Measurements from ENCODE around the gene PKD2.

PKD2 gene

GRCh38 chr4:88027611-88028608, 20.5 kb downstream of the PKD2 start:
- no peak for DNase-seq (ENCODE audit: low read depth, low spot score)

GRCh38 chr4:88028946-88029345, 21.5 kb downstream of the PKD2 start:
- no peak for DNase-seq (ENCODE audit: low read depth, low spot score)

- no peak for DNase-seq (ENCODE audit: low read depth, low spot score)
Measured at GRCh38 chr4:88029556-88029955, 22.1 kb downstream of the PKD2 start.

- DNase-seq (ENCODE audit: low read depth, low spot score): no peak
Measured at GRCh38 chr4:88030565-88031310, 23.3 kb downstream of the PKD2 start.

- DNase-seq (ENCODE audit: low read depth, low spot score): peak; percentile 18
Measured at GRCh38 chr4:88033309-88033708, 25.9 kb downstream of the PKD2 start.

- DNase-seq (ENCODE audit: low read depth, low spot score): no peak
Measured at GRCh38 chr4:88035292-88035691, 27.9 kb downstream of the PKD2 start.

GRCh38 chr4:88037447-88037846, 30.0 kb downstream of the PKD2 start:
- no peak for DNase-seq (ENCODE audit: low read depth, low spot score)

GRCh38 chr4:88037936-88038335, 30.5 kb downstream of the PKD2 start:
- DNase-seq (ENCODE audit: low read depth, low spot score): no peak

- no peak for DNase-seq (ENCODE audit: low read depth, low spot score)
Measured at GRCh38 chr4:88040707-88041106, 33.3 kb downstream of the PKD2 start.

- no peak for DNase-seq (ENCODE audit: low read depth, low spot score)
Measured at GRCh38 chr4:88041626-88042025, 34.2 kb downstream of the PKD2 start.

GRCh38 chr4:88043001-88043400, 35.6 kb downstream of the PKD2 start:
- DNase-seq (ENCODE audit: low read depth, low spot score): no peak

GRCh38 chr4:88043586-88044340, 36.3 kb downstream of the PKD2 start:
- DNase-seq (ENCODE audit: low read depth, low spot score): no peak

- DNase-seq (ENCODE audit: low read depth, low spot score): no peak
Measured at GRCh38 chr4:88045021-88045420, 37.6 kb downstream of the PKD2 start.

- DNase-seq (ENCODE audit: low read depth, low spot score): no peak
Measured at GRCh38 chr4:88054229-88054628, 46.8 kb downstream of the PKD2 start.

- peak; percentile 6 for DNase-seq (ENCODE audit: low read depth, low spot score)
Measured at GRCh38 chr4:88054901-88055300, 47.5 kb downstream of the PKD2 start.

GRCh38 chr4:88058295-88058694, 50.9 kb downstream of the PKD2 start:
- no peak for DNase-seq (ENCODE audit: low read depth, low spot score)

- no peak for DNase-seq (ENCODE audit: low read depth, low spot score)
Measured at GRCh38 chr4:88059766-88060165, 52.3 kb downstream of the PKD2 start.

- DNase-seq (ENCODE audit: low read depth, low spot score): no peak
Measured at GRCh38 chr4:88060431-88060830, 53.0 kb downstream of the PKD2 start.

- DNase-seq (ENCODE audit: low read depth, low spot score): no peak
Measured at GRCh38 chr4:88062311-88062710, 54.9 kb downstream of the PKD2 start.

- DNase-seq (ENCODE audit: low read depth, low spot score): no peak
Measured at GRCh38 chr4:88062843-88063242, 55.4 kb downstream of the PKD2 start.

GRCh38 chr4:88063634-88064296, 56.3 kb downstream of the PKD2 start:
- DNase-seq (ENCODE audit: low read depth, low spot score): no peak

Measured in brain pericyte (primary cell).